Neural progenitor cell (in vitro differentiated cells): ENCODE measurements around the gene MYO9B.

ENCODE experiments used
- CTCF ChIP-seq: fragments of 200-600 bp; sonication (generic); IDR thresholded peaks from 2 replicates; pipeline ENCODE4 v1.5.1; 2017; ENCODE audit warnings: antibody characterized with exemption, mild to moderate bottlenecking
- EZH2 ChIP-seq: fragments of 200-600 bp; sonication (generic); IDR thresholded peaks from 2 replicates; pipeline ENCODE4 v1.6.1; 2017; ENCODE audit warnings: antibody characterized with exemption, mild to moderate bottlenecking, moderate library complexity

GRCh38 chr19:17061205-17061604 is 14.4 kb upstream of the MYO9B start:
- TF ChIP-seq CTCF = no peak
- no peak for TF ChIP-seq EZH2
